ENCODE measurements around the gene ATP8B1. TPM values are rescaled to one million over a fixed set of nuclear protein-coding genes. Genes with fewer than 3 reads are reported as not detected.

Gene ATP8B1
- total RNA-seq, 4 donors from 2014 or later, result 97.3 to 115 (median 103) TPM

GRCh38 chr18:57664568-57665165 lies 138.4 kb downstream of the ATP8B1 start:
- no peak overlapping the region for H3K4me3 ChIP-seq
- peaks cover 0 to 58% (median 0%) of the 10 kb centered on the region in 3 donors for H3K36me3 ChIP-seq
- no peaks in the 10 kb centered on the region for H3K9me3 ChIP-seq
- no peak overlapping the region for H3K27ac ChIP-seq
- no peak for TF ChIP-seq POLR2A (IDR thresholded peaks at IDR 0.05)
- no peak for TF ChIP-seq CTCF (IDR thresholded peaks at IDR 0.05)
- DNase-seq, result no peak
- peaks cover 0 to 3% (median 0%) of the 10 kb centered on the region in 4 donors for H3K4me1 ChIP-seq
- H3K27me3 ChIP-seq, result no peaks in the 10 kb centered on the region

GRCh38 chr18:57660961-57661360 lies 142.2 kb downstream of the ATP8B1 start:
- H3K27me3 ChIP-seq, result no peaks in the 10 kb centered on the region
- no peak overlapping the region for H3K27ac ChIP-seq
- no peak for TF ChIP-seq CTCF (IDR thresholded peaks at IDR 0.05)
- no peak for TF ChIP-seq POLR2A (IDR thresholded peaks at IDR 0.05)
- H3K4me3 ChIP-seq, result no peak overlapping the region
- peaks cover 0 to 65% (median 0%) of the 10 kb centered on the region in 3 donors for H3K36me3 ChIP-seq
- no peak for DNase-seq
- no peaks in the 10 kb centered on the region for H3K4me1 ChIP-seq
- peaks cover 0 to 1% (median 0%) of the 10 kb centered on the region in 4 donors for H3K9me3 ChIP-seq

GRCh38 chr18:57659460-57660102 lies 143.5 kb downstream of the ATP8B1 start:
- no peak for DNase-seq
- H3K27me3 ChIP-seq, result no peaks in the 10 kb centered on the region
- TF ChIP-seq CTCF (IDR thresholded peaks at IDR 0.05), result no peak
- TF ChIP-seq POLR2A (IDR thresholded peaks at IDR 0.05), result no peak
- H3K4me3 ChIP-seq, result no peak overlapping the region
- peaks cover 0 to 10% (median 0%) of the 10 kb centered on the region in 4 donors for H3K9me3 ChIP-seq
- no peak overlapping the region for H3K27ac ChIP-seq
- H3K36me3 ChIP-seq, result peaks cover 0 to 61% (median 0%) of the 10 kb centered on the region in 3 donors
- no peaks in the 10 kb centered on the region for H3K4me1 ChIP-seq

- TF ChIP-seq POLR2A (IDR thresholded peaks at IDR 0.05), result no peak
- no peak for TF ChIP-seq CTCF (IDR thresholded peaks at IDR 0.05)
- Histone ChIP-seq H3K36me3 (peaks cover 0 to 63% (median 0%) of the 10 kb centered on the region in 3 donors), H3K27me3 (no peaks in the 10 kb centered on the region)
These were observed 145.6 kb downstream of the ATP8B1 start for GRCh38 chr18:57657542-57657941.

GRCh38 chr18:57655740-57656139 lies 147.4 kb downstream of the ATP8B1 start:
- Histone ChIP-seq H3K4me1 (no peaks in the 10 kb centered on the region), H3K9me3 (peaks cover 0 to 10% (median 0%) of the 10 kb centered on the region in 4 donors), H3K36me3 (peaks cover 0 to 70% (median 0%) of the 10 kb centered on the region in 3 donors), H3K27ac (no peak overlapping the region), H3K27me3 (no peaks in the 10 kb centered on the region), H3K4me3 (no peak overlapping the region)
- no peak for DNase-seq
- TF ChIP-seq CTCF (IDR thresholded peaks at IDR 0.05) (no peak), POLR2A (IDR thresholded peaks at IDR 0.05) (no peak)

More at GRCh38 chr18:57657542-57657941, 145.6 kb downstream of the ATP8B1 start:
- Histone ChIP-seq H3K27ac (no peak overlapping the region), H3K9me3 (peaks cover 0 to 10% (median 0%) of the 10 kb centered on the region in 4 donors), H3K4me1 (no peaks in the 10 kb centered on the region), H3K4me3 (no peak overlapping the region)
- DNase-seq, result no peak
